GM19395 (cell line): ENCODE measurements around the gene DNTTIP2.
"Not testable (repeated sequence)": the region's sequence is repeated elsewhere in the genome, so short reads cannot be mapped to it uniquely, and the experiment has no call there.

Source experiments
- ATAC-seq: cut with Tn5 transposase; IDR thresholded peaks from one replicate; pipeline ENCODE4 v1.9.1; 2021; ENCODE audit warnings: mild to moderate bottlenecking, moderate library complexity; ENCODE audit not compliant: unreplicated experiment

DNTTIP2 gene

DNA sequence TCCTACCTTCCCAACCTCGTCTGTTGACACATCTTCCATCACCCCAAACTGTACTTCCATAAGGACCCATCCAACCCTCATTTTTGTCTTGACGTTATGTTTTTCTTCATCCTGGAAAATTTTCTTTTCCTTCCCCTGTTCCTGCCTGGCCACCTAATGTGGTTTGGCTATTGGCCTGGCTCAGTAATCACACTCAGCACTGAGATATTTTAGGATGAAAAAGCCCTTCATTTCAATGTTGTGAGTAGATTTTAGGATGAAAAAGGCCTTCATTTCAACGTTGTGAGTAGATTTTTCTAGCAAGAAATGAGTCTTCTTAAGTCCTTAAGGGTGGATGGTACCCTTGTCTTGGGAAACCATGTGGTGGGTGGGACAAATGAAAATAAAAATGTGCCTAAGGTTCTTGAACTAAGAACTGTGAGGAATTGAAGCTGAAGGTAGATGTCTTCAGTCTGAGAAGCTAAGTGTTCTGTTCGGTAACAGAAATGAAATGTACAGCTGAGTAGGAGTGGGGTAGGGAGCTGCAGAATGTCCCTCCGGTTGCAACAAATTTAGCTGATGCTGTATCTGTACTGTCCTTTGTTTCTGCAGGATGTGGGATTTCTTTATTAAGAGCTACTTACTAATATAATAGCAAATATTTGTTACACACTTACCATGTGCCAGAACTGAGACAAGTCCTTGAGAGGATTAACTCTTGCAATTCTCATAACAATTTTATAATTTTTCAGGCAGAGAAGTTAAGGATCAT is 36.1 kb downstream of the DNTTIP2 start:
- ATAC-seq = no peak

DNA sequence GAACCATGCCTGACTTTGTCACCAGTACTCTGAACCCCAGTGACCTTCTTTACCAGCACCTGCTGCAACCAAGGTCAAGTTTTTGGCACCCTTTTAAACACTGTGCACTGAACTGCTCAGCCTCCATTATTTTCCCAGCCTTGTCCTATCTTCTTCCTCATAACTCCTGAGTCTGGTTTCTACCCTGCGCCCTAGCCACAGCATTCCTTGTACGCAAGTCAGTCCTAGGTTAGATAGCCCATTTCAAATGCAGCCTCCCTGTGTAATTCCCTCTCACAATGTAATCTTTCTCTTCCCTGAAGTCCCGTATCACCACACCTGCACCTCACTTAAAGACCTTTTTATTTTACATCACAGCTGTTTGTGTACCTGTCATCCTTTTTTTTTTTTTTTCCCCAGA is 37.2 kb downstream of the DNTTIP2 start:
- no peak for ATAC-seq

DNA sequence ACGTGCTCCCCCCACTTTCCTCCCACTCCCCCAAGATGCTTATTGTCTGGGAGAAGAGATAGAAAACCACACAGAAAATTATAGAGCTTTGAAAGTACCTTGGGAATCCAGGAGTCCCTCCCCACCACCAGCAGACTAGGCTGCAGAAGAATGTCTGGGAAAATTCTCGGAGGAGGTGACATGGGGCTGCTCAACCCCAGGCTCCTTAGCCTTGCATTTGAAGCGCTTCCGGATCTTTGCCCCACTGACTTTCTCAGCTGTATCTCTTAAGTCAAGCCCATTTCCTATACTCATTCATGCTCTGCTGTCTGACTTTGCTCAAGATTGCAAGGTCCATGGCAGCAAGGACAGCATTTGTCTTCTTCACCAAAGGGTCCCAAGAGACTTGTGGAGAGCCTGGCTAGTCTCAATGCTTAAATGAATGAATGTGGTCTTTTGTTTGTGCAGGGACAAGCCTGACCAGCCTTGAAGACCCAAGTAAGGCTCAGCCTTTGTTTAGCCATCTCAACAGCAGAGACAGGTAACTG is 38.0 kb downstream of the DNTTIP2 start:
- no peak for ATAC-seq

DNA sequence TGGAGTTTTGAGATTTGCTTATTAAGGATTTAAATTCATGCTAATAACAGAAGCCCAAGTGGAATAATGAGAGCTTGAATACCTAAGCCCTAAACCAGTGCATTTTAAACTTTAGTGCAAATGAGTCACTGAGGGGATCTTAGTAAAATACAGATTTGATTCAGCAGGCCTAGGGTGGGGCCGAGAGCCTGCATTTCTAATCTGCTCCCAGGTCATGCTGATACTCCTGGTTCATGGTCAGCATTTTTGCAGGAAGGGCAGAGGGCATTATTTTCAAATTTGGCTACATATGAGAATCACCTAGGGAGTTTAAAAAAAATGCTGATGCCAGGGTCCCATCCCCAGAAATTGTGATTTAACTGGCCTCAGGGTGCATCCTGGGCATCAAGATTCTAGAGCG is 39.3 kb downstream of the DNTTIP2 start:
- ATAC-seq = no peak

DNA sequence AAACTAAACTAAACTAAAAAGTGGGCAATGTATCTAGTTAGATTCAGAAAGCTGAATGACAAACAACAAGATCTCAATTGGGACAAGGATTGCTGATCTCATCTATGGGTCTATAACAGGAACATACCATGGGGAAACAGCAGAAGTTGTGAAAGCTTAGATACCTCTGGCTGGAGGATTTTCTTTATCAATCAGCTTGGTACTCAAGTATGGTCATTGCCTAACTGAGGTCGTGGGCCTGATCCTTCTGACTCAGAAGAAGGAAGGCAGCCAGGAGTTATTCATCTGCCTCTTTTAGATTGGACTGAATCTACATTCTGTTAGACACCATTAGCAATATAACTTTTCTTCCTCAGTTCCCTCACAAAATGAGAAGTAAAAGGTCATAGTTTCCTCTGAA is 39.7 kb downstream of the DNTTIP2 start:
- no peak for ATAC-seq

DNA sequence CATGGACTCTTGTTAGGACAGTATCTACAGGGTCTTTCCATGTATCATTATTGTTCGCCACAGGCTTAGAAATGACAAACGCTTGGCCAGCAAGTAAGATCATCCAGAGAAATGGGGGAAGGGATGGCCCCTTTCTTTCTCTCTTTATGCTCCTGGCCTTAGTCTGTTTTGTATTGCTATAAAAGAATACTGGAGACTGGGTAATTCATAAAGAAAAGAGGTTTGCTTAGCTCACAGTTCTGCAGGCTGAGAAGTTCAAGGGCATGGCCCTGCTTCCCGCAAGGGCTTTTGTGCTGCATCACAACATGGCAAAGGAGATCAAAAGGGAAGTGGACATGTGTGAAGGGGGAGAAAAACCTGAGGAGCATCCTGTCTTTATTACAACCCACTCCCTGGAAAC is 41.0 kb downstream of the DNTTIP2 start:
- ATAC-seq = no peak

DNA sequence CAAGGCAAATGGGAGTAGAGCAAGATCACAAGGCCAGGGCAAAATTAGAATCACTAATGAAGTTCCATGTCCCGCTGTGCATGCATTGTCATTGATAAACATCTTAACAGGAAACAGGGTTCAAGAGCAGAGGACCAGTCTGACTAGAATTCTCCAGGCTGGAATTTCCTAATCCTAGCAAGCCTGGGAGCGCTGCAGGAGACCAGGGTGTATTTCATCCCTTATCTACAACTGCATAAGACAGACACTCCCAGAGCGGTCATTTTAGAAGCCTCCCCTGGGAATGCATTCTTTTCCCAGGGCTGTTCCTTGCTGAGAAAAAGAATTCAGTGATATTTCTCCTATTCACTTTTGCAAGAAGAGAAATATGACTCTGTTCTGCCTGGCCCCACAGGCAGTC is 45.7 kb downstream of the DNTTIP2 start:
- not testable (repeated sequence) for ATAC-seq

DNA sequence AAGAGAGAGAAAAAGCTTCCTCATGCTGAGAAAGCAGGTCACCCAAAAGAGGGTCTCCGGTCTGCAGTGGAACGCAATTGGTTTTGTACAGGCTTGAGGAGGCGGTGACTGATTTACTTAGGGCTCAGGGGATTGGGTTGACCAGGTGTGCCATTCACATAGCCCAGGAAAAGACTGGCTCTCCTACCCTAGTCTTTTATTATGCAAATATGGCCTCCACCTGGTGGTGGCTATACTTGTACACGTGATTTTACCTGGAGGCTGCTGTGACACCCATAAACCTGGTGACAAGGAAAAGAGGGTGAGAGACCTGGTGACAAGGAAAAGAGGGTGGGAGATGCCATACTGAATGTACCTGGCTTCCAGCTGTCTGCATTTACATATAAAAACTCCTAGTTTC is 49.9 kb downstream of the DNTTIP2 start:
- no peak for ATAC-seq

DNA sequence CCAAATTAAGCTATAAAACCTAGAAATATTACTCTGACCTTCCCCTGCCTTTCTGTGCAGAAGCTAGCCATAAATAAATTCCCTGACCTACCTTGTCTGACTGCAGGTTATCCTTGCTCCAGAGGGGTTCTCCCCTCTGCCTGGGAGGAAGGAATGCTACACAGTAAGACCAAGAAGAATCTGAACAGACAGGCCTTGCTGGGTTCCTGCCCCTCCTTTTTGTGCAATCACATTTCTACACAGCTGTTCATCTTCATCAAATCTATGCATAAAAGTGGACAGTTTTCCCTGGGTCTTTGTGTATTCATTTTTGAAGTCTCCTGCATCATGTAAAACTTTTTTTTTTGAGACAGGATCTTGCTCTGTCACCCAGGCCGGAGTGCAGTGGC is 50.6 kb downstream of the DNTTIP2 start:
- ATAC-seq = no peak

DNA sequence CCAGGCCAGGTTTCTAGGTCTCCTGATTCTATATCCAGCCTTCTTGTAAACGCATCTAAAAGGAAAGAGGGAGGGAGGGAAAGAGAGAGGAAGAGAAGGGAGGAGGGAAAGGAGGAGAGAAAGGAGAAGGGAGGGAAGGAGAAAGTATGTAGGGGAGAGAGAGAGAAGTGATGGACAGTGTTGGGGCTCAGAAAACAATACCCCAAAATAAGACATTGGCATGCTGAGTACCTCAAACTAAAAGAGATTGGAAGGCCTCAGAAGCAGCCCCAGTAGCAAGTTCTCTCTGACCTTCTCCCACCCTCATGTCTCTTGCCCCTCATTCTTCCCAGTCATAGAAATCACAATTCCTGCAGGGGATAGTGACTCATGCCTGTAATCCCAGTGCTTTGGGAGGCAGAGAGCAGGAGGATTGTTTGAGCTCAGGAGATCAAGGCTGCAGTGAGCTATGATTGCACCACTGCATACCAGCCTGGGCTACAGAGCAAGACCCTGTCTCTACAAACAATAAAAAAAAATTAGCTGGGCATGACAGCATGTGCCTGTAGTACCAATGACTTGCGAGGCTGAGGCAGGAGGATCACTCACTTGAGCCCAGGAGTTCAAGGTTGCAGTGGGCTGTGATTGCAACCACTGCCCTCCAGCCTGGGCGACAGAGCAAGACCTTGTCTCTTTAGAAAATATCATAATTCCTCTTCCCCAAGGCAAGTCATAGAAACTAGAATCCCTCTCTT is 51.2 kb downstream of the DNTTIP2 start:
- ATAC-seq = no peak

DNA sequence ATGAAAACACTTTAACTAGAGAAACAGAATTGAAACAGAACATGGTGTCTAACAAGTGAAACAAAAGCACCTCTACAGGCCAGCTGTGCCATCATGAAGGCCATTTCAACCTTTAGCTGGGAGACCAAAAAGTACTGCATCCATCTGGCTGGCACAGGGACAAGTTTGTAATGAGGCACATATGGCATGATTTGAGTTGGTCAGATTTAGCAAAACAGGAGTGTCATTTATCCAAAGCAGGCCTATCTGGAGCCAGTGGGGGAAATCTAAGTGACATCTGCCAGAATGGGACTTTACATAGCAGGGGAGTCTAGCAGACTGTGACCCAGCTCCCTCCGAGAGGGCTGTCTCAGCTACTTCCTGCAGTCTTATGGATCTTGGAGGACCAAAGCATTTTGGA is 51.9 kb downstream of the DNTTIP2 start:
- no peak for ATAC-seq

DNA sequence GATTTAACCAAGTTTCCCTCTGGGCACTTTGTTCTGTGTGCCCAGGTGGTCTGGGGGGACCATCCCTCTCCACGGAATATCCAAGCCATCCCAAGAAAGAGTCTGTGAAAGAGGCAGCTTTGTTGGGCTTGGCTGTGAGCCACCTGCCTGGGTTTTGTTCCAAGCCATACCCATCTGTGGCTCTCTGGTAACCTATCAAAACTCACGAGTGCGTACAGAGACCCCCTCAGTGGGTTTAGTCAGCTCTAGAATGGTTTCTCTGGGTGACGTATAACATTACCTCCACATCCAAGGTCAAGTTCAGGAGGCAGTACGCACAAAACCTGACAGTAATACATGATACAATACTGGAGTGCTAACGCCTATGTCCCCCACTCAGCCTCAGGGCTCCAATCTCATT is 54.2 kb downstream of the DNTTIP2 start:
- no peak for ATAC-seq

DNA sequence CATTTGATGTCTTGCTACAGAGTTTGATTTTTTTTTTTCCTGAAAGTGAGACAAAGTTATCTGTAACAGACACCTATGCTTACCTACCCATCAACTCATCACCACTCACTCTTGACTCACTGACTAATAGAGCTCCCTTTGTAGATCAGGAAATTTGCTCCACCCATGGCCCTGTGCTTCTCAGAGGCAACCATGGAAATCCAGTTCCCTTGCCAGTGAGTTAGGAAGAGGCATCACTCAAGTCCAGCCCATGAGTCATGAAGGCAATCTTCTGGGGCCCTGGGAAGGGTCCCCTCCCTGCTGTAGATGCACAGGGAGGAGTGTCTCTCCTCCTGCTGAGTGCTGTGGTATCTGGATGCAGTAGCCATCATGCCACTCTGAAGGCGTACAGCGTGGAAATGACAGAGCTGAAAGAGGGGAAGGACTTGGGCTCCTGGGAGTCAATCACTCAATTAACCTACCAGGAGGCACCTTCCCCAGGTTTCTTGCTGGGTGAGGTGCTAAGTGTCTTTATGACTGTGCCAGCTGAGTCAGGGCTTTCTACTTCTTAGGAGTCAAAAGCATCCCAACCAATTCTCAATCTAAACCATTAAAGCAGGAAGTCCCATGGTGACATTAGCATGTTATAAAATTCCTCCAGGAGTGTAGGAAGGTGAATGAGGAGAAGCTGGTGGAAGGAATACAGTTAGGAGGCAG is 56.1 kb downstream of the DNTTIP2 start:
- ATAC-seq = no peak

DNA sequence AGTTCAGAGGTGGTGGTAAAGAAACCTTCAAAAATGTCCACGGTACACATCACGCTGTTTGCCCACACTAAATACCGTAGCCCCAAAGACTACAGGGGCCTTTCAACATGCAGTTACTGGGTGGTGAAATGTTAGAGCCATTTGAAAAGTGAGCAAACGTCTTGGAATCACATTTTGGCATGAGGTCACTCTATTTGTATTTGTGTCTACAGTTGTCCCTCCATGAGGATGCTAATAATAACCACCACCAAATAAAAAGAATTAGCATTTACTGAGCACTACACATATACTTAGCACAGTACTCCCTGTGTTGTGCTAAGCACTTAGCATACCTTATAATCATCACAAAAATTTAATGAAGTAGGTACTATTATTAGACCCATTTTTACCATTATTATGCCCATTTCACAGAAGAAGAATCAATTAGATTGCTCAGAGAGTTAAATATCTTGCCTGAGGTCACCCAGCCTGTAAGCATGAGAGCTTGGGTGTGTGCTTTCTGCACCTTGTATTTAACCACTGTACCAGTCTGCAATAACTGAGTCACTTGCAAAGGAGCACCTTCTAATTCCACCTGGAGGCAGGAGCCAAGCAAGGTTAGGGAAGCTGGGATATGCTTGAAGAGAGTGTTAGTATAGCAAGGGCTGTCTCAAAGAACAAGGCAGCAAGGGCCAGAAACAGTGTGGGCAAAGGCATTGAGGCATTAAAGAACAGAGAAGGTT is 57.4 kb downstream of the DNTTIP2 start:
- ATAC-seq = no peak

DNA sequence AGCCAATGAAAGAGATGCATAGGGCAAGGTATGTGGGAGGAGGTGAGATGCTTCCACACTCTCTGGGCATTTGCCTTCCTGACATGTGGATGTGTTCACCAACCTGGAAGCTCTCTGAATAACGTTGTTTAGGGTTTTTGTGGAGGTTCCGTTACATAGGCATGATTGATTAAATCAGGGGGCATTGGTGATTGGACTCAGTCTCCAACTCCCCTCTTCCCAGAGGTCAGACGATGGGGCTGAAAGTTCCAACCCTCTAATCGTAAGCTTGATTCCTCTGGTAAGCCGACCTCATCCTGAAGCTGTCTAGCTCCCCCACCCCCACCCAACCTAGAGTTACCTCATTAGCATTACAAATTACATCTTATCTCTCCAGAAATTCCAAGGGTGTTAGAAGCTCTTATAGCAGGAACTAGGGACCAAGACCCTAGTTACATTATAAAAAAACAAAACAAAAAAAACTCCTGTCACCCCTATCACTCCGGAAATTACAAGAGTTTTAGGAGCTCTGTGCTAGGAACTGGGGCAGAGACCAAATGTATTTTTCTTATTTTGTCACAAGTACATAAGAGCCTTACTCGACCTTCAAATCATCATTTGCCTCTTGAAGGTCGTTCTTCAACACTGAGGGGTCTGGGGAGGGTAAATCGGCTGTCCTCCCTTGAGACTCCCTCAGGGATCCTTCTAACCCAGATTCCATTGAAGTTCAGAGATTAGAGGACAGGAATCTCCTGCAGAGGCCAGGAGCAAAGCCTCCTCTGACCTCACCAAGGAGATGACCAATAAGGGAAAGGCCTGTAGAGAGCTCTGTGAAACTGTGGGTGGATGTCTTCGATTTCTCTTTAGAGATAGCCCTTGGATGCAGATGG is 58.2 kb downstream of the DNTTIP2 start:
- no peak for ATAC-seq

DNA sequence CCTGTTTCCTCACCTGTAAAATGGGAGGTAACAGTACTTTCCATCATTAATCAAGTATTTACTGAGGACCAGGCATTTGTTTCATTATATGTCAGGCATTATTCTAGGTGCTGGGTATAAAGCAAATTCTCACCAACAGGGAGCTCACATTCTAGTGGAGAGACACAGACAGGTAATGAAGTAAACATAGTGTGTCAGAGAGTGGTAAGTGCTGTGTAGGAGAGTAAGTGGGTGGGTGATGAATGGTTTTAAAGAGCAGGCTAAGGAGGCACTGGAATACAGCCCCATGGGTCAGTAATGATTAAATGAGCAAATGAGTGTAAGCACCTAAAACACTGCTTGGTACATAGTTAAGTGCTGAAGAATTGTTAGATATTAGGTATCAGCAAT is 60.4 kb downstream of the DNTTIP2 start:
- no peak for ATAC-seq

DNA sequence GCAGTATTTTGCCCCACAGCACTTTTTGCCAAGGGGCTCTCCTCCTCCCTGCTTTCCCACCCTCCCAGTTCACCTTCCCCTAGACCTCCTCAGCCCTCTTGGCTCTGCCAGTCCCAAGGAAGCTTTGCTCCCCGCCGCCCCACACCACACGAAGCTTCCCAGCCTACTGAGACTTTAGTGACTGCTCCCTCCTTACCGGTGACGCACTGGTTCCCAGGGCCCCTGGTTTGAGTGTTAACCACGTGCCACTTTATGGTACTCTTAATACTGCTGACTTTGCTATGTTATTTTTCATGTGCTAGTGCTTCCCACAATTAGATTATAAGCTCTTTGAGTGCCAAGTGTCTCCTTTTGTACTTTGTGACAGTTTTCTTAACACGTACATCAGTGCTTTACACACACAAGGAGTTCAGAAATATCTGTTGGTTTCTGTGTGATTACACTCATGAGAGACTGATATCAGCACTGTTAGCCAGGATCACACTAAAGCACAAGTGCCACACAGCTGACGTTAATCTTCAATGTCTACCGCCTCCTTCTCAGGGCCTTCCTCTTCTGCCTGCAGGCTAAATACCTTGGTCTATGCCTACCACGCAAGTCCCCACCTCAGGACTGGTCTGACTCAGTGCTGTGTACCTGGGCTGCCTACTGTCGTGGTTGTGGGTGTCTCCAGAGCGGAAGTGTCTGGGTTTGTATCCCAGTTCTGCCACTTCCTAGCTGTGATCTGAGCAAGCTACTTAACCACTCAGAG is 61.0 kb downstream of the DNTTIP2 start:
- peak; percentile 52 for ATAC-seq

DNA sequence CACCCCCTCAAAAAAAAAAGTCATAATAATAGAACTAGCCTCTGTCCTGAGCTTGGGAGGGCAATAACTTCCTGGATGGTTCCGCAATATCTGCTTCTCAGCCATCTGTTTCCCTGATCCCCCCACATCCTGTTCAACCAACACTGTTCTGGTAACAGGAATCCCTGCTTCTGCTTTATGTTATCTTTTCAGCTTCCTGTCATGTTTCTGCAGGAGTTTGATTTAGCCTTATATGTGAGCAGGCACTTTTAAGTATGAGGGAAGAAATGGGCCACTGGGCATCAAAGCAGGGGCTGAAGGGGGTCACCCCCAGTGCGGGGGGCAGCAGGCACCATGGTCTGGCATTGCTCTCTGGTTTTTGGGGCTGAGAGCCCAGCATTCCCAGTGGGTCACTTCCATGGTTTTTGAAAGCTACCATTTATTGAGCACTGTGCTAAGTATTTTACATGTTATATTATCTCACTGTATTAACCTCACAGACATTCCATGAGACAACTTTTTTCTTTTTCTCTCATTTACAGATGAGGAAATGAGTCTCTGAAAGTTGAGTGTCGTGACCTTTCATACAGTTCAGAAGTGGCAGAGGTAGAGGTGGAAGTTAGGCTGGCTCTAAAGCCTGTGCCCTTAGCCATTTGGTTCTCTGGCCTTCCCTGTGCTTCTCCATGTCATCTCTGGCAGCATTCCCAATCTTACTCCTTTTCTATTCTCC is 61.9 kb downstream of the DNTTIP2 start:
- ATAC-seq = no peak
